Fibroblast of the aortic adventitia (primary cell): Measurements from ENCODE around the gene HOXB8. TPM values are rescaled to one million over a fixed set of nuclear protein-coding genes. Genes with fewer than 3 reads are reported as not detected.

Experiments used
- DNase-seq: peaks from one replicate; pipeline ENCODE4 v3.0.0-alpha.2; 2010; ENCODE audit warnings: low read depth
- H3K4me3 ChIP-seq: 2 replicates; pipeline ENCODE4 v1.5.1; 2011; ENCODE audit warnings: low read depth, mild to moderate bottlenecking, control low read depth, low read length, moderate library complexity
- CTCF ChIP-seq: IDR thresholded peaks from 2 replicates; pipeline ENCODE4 v1.5.1; 2011; ENCODE audit warnings: mild to moderate bottlenecking, low read length, control low read depth, inconsistent platforms; ENCODE audit not compliant: insufficient read depth
- total RNA-seq: library from RNA; depleted of rRNA; stranded (reverse); fragments of >200 nt; gene quantifications from 2 replicates; pipeline ENCODE4 v1.2.3, GENCODE V29; 2012; ENCODE audit warnings: low replicate concordance

HOXB8 gene
- total RNA-seq, 1 donor, result 0.09 TPM

- H3K4me3 ChIP-seq, result no peak overlapping the region
- DNase-seq, result no peak
- TF ChIP-seq CTCF, result no peak
Observed at GRCh38 chr17:48642059-48642842, 27.2 kb upstream of the HOXB8 start.

GRCh38 chr17:48641541-48642058 is 26.5 kb upstream of the HOXB8 start:
- TF ChIP-seq CTCF, result no peak
- no peak for DNase-seq
- H3K4me3 ChIP-seq, result no peak overlapping the region

- TF ChIP-seq CTCF, result no peak
- no peak overlapping the region for H3K4me3 ChIP-seq
- no peak for DNase-seq
Observed at GRCh38 chr17:48640858-48641180, 25.7 kb upstream of the HOXB8 start.

- no peak for TF ChIP-seq CTCF
- DNase-seq, result no peak
- no peak overlapping the region for H3K4me3 ChIP-seq
Observed at GRCh38 chr17:48639982-48640857, 25.1 kb upstream of the HOXB8 start.

- TF ChIP-seq CTCF, result no peak
- H3K4me3 ChIP-seq, result no peak overlapping the region
- no peak for DNase-seq
Observed at GRCh38 chr17:48639136-48639535, 24.0 kb upstream of the HOXB8 start.

GRCh38 chr17:48637323-48638260 is 22.5 kb upstream of the HOXB8 start:
- no peak overlapping the region for H3K4me3 ChIP-seq
- TF ChIP-seq CTCF, result no peak
- peak; percentile 77 for DNase-seq
